ENCODE data around the gene FRY. TPM values are rescaled to one million over a fixed set of nuclear protein-coding genes. Genes with fewer than 3 reads are reported as not detected.

FRY gene
- total RNA-seq, 1 donor from 2014 or later, result 38.8 TPM

DNA sequence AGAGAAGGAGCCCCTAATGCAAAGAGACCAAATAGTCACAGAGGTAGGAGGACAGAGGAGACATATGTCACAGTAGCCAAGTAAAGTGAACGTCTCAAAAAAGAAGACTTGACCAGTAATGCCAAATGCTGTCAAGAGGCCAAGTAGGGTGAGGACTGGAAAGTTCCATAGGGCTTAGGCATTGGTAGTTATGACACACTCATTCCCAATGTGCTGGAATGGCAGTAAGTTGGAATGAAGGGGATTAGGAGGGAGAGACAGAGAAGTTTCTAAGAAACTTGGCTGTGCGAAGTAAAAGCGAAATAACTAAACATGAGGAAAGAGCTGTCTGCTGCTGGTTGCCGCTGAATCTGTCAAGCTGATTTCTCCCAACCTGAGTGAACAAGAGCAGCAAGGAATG lies 14.9 kb upstream of the FRY start:
- no peak for DNase-seq (ENCODE audit: low spot score)
- no peaks in the 10 kb centered on the region for H3K36me3 Mint-ChIP-seq (ENCODE audit: low read depth)
- H3K27me3 Mint-ChIP-seq (ENCODE audit: low read depth), result no peaks in the 10 kb centered on the region
- TF ChIP-seq, protein P1, sequence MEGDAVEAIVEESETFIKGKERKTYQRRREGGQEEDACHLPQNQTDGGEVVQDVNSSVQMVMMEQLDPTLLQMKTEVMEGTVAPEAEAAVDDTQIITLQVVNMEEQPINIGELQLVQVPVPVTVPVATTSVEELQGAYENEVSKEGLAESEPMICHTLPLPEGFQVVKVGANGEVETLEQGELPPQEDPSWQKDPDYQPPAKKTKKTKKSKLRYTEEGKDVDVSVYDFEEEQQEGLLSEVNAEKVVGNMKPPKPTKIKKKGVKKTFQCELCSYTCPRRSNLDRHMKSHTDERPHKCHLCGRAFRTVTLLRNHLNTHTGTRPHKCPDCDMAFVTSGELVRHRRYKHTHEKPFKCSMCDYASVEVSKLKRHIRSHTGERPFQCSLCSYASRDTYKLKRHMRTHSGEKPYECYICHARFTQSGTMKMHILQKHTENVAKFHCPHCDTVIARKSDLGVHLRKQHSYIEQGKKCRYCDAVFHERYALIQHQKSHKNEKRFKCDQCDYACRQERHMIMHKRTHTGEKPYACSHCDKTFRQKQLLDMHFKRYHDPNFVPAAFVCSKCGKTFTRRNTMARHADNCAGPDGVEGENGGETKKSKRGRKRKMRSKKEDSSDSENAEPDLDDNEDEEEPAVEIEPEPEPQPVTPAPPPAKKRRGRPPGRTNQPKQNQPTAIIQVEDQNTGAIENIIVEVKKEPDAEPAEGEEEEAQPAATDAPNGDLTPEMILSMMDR (IDR thresholded peaks at IDR 0.05), result no peak
- H3K9me3 Mint-ChIP-seq (ENCODE audit: low read depth), result no peaks in the 10 kb centered on the region
- H3K27ac Mint-ChIP-seq (ENCODE audit: unreplicated experiment), result no peak overlapping the region
- H3K4me3 Mint-ChIP-seq (ENCODE audit: unreplicated experiment), result no peak overlapping the region
- H3K4me1 Mint-ChIP-seq (ENCODE audit: low read depth), result peaks cover 4% of the 10 kb centered on the region

DNA sequence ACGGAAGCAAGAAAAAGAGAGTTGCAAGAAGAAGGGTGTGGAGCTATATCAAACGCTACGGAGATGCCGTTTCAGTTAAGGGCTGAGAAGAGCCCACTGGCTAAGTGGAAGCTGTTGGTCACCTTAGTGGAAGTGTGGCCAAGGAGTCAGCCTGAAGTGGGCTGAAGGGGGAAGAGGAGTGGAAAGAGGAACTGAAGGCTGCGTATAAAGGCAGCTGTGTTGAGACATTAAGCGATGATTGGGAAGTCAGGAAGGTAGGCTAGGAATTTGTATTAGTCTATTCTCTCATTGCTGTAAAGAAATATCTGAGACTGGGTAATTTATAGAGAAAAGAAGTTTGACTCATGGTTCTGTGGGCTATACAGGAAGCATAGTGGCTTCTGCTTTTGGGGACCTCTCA lies 14.1 kb upstream of the FRY start:
- Mint-ChIP-seq H3K27ac (ENCODE audit: unreplicated experiment) (no peak overlapping the region), H3K4me3 (ENCODE audit: unreplicated experiment) (no peak overlapping the region), H3K27me3 (ENCODE audit: low read depth) (no peaks in the 10 kb centered on the region), H3K4me1 (ENCODE audit: low read depth) (peaks cover 12% of the 10 kb centered on the region), H3K9me3 (ENCODE audit: low read depth) (no peaks in the 10 kb centered on the region), H3K36me3 (ENCODE audit: low read depth) (no peaks in the 10 kb centered on the region)
- TF ChIP-seq, protein P1 (IDR thresholded peaks at IDR 0.05), result no peak
- DNase-seq (ENCODE audit: low spot score), result no peak

- Mint-ChIP-seq H3K4me3 (ENCODE audit: unreplicated experiment) (no peak overlapping the region), H3K27me3 (ENCODE audit: low read depth) (no peaks in the 10 kb centered on the region), H3K36me3 (ENCODE audit: low read depth) (no peaks in the 10 kb centered on the region), H3K27ac (ENCODE audit: unreplicated experiment) (no peak overlapping the region), H3K4me1 (ENCODE audit: low read depth) (peaks cover 21% of the 10 kb centered on the region), H3K9me3 (ENCODE audit: low read depth) (no peaks in the 10 kb centered on the region)
- DNase-seq (ENCODE audit: low spot score), result no peak
- TF ChIP-seq, protein P1 (IDR thresholded peaks at IDR 0.05), result peak; percentile 90
Observed at GRCh38 chr13:32019612-32020233, 11.9 kb upstream of the FRY start.

- no peaks in the 10 kb centered on the region for H3K36me3 Mint-ChIP-seq (ENCODE audit: low read depth)
- H3K4me3 Mint-ChIP-seq (ENCODE audit: unreplicated experiment), result no peak overlapping the region
- no peaks in the 10 kb centered on the region for H3K9me3 Mint-ChIP-seq (ENCODE audit: low read depth)
- no peaks in the 10 kb centered on the region for H3K27me3 Mint-ChIP-seq (ENCODE audit: low read depth)
- TF ChIP-seq, protein P1 (IDR thresholded peaks at IDR 0.05), result no peak
- DNase-seq (ENCODE audit: low spot score), result no peak
- peak overlapping the region; percentile 75 for H3K27ac Mint-ChIP-seq (ENCODE audit: unreplicated experiment)
- H3K4me1 Mint-ChIP-seq (ENCODE audit: low read depth), result peaks cover 21% of the 10 kb centered on the region
Observed at GRCh38 chr13:32021785-32022184, 9.8 kb upstream of the FRY start.

GRCh38 chr13:32022311-32022710 lies 9.3 kb upstream of the FRY start:
- H3K27me3 Mint-ChIP-seq (ENCODE audit: low read depth), result no peaks in the 10 kb centered on the region
- no peak for DNase-seq (ENCODE audit: low spot score)
- no peaks in the 10 kb centered on the region for H3K9me3 Mint-ChIP-seq (ENCODE audit: low read depth)
- H3K4me3 Mint-ChIP-seq (ENCODE audit: unreplicated experiment), result no peak overlapping the region
- peak overlapping the region; percentile 52 for H3K27ac Mint-ChIP-seq (ENCODE audit: unreplicated experiment)
- H3K36me3 Mint-ChIP-seq (ENCODE audit: low read depth), result no peaks in the 10 kb centered on the region
- TF ChIP-seq, protein P1 (IDR thresholded peaks at IDR 0.05), result no peak
- peaks cover 21% of the 10 kb centered on the region for H3K4me1 Mint-ChIP-seq (ENCODE audit: low read depth)

All from chondrocyte (in vitro differentiated cells).